GM10266 (cell line): ENCODE measurements around the gene LTK.

ENCODE experiments used
- DNase-seq: peaks from one replicate; pipeline ENCODE4 v3.0.0; 2012; ENCODE audit errors: extremely low spot score
- CTCF ChIP-seq: IDR thresholded peaks from 2 replicates; pipeline ENCODE4 v1.5.1; 2012; ENCODE audit warnings: mild to moderate bottlenecking, low read depth; ENCODE audit not compliant: control insufficient read depth, insufficient read depth; ENCODE audit errors: missing control alignments

The LTK gene

GRCh38 chr15:41558400-41559238 is 45.0 kb upstream of the LTK start, which contains the start of gene TYRO3:
Gene TYRO3 (plus strand): TSS chr15:41559212. CDS start chr15:41559258, 46 bp downstream.
- peak; percentile 33 for TF ChIP-seq CTCF
- DNase-seq, result peak; percentile 90

- peak; percentile 84 for DNase-seq
- peak; percentile 85 for TF ChIP-seq CTCF
Observed at GRCh38 chr15:41557673-41558399, 44.2 kb upstream of the LTK start.

GRCh38 chr15:41556677-41557076 is 43.0 kb upstream of the LTK start:
- DNase-seq, result no peak
- TF ChIP-seq CTCF, result no peak

- DNase-seq, result no peak
- no peak for TF ChIP-seq CTCF
Observed at GRCh38 chr15:41554915-41555314, 41.3 kb upstream of the LTK start.

GRCh38 chr15:41554343-41554742 is 40.7 kb upstream of the LTK start:
- no peak for DNase-seq
- no peak for TF ChIP-seq CTCF

GRCh38 chr15:41553731-41554130 is 40.1 kb upstream of the LTK start:
- TF ChIP-seq CTCF, result no peak

More at GRCh38 chr15:41553731-41554130, 40.1 kb upstream of the LTK start:
- no peak for DNase-seq
